DMS153 treated with DMSO at 0.1 percent for 48 hours (cell line): ENCODE data around the gene GPR55.

Experiments
- DNase-seq: peaks from one replicate; lab custom pipeline; 2025; ENCODE audit not compliant: unreplicated experiment; lab: John Stamatoyannopoulos, UW

The GPR55 gene

GRCh38 chr2:230868947-230869913 lies 55.8 kb downstream of the GPR55 start:
- no peak for DNase-seq

- no peak for DNase-seq
Observed at GRCh38 chr2:230868161-230868946, 56.7 kb downstream of the GPR55 start.

GRCh38 chr2:230866756-230867523 lies 58.1 kb downstream of the GPR55 start:
- DNase-seq = no peak

- no peak for DNase-seq
Observed at GRCh38 chr2:230865766-230866755, 59.0 kb downstream of the GPR55 start.

- DNase-seq = no peak
Observed at GRCh38 chr2:230865307-230865765, 59.7 kb downstream of the GPR55 start.

- DNase-seq = peak; percentile 45
Observed at GRCh38 chr2:230864605-230865306, 60.3 kb downstream of the GPR55 start, which contains the start of gene ITM2C. Gene ITM2C (plus strand): TSS chr2:230864942. CDS start chr2:230865026, 84 bp downstream.

- DNase-seq = no peak
Observed at GRCh38 chr2:230864122-230864604, 60.9 kb downstream of the GPR55 start.

- no peak for DNase-seq
Observed at GRCh38 chr2:230863442-230864121, 61.5 kb downstream of the GPR55 start.

GRCh38 chr2:230863031-230863430 lies 62.0 kb downstream of the GPR55 start:
- DNase-seq = no peak

GRCh38 chr2:230862292-230862691 lies 62.8 kb downstream of the GPR55 start:
- no peak for DNase-seq

- DNase-seq = peak; percentile 30
Observed at GRCh38 chr2:230861552-230862255, 63.3 kb downstream of the GPR55 start.
